ENCODE results near the gene CLOCK.

Gene CLOCK

DNA sequence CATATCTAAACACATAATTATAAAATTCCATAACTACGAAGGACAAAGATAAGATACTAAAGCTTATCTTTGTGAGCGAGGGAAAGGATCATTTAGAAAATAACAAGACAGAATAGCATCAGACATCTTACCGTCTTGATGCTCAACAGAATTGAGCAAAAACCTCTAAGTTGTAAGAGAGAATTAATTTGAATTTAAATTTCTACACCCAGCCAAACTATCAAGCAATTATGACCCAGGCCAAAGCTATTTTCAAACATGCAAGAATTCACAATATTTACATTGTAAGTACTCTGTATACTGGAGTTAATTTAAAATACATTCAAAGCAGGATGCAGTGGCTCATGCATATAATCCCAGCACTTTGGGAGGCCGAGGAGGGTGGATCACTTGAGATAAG lies 16.5 kb downstream of the CLOCK start:
- no peak overlapping the region for H3K27ac ChIP-seq
- no peak for DNase-seq (ENCODE audit: low spot score)
- TF ChIP-seq, protein P1, sequence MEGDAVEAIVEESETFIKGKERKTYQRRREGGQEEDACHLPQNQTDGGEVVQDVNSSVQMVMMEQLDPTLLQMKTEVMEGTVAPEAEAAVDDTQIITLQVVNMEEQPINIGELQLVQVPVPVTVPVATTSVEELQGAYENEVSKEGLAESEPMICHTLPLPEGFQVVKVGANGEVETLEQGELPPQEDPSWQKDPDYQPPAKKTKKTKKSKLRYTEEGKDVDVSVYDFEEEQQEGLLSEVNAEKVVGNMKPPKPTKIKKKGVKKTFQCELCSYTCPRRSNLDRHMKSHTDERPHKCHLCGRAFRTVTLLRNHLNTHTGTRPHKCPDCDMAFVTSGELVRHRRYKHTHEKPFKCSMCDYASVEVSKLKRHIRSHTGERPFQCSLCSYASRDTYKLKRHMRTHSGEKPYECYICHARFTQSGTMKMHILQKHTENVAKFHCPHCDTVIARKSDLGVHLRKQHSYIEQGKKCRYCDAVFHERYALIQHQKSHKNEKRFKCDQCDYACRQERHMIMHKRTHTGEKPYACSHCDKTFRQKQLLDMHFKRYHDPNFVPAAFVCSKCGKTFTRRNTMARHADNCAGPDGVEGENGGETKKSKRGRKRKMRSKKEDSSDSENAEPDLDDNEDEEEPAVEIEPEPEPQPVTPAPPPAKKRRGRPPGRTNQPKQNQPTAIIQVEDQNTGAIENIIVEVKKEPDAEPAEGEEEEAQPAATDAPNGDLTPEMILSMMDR (IDR thresholded peaks at IDR 0.05): no peak
- no peak overlapping the region for H3K4me3 ChIP-seq

DNA sequence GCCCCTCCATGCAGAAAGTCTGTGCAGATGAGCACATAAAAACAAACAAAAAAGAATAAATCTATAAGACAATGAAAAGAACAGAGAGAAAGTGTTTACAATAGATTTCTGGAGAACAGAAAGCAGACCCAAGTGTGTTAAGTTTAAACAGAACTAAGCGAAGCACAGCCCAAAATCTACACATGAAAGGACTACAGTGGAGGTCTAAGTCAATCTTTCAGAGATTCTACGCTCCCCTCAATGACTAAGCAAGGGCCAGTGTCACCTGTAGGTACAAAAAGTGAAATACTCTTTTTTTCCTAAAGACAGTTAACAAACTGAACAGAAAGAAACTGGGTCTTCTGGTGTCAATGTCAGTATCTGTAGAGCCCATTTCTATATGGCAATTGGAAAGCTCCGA lies 18.2 kb downstream of the CLOCK start:
- Histone ChIP-seq H3K27ac (no peak overlapping the region), H3K4me3 (no peak overlapping the region)
- DNase-seq (ENCODE audit: low spot score): no peak
- TF ChIP-seq, protein P1 (IDR thresholded peaks at IDR 0.05): no peak

DNA sequence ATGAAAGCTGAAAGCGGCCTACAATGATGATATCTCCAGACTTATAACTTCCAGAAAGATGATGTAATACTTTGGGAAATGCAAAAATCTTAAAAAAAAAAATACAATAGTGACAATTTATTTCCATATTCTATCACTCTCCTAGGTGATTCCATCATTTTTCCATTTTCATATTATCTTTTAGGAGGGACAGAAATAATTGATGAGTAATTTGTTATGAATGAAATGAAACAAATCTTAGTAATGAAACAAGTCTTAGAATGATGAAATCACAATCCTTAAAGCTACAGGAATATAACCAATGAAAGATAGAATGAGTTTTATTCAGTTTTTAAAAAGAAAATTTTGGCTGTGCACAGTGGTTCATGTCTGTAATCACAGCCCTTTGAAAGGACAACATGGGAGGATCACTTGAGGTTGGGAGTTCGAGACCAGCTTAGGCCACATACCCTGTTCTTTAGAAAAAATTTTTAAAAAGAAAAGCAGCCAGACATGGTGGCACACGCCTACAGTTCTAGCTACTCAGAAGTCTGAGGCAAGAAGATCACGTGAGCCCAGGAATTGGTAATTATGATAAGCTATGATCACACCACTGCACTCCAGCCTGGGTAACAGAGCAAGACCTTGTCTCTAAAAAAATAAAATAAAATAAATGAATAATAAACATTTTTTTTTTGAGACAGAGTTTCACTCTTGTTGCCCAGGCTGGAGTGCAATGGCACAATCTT lies 21.7 kb downstream of the CLOCK start:
- no peak for DNase-seq (ENCODE audit: low spot score)
- Histone ChIP-seq H3K4me3 (no peak overlapping the region), H3K27ac (no peak overlapping the region)
- TF ChIP-seq, protein P1 (IDR thresholded peaks at IDR 0.05): no peak

DNA sequence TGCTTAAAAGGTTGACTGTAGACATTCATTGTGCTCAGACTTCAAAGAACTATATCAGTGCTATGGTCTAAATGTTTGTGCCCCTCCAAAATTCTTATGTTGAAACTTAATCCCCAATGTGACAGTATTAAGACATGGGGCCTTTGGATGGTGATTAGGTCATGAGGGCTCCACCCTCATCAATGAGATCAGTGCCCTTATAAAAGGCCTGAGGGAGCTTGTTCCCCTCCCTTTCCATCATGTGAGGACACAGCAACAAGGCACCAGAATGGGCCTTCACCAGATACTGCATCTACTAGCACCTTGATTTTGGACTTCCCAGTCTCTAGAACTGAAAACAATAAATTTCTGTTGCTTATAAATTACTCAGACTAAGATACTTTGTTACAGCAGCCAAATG lies 28.3 kb downstream of the CLOCK start:
- TF ChIP-seq, protein P1 (IDR thresholded peaks at IDR 0.05): no peak
- Histone ChIP-seq H3K27ac (no peak overlapping the region), H3K4me3 (no peak overlapping the region)
- DNase-seq (ENCODE audit: low spot score): no peak

DNA sequence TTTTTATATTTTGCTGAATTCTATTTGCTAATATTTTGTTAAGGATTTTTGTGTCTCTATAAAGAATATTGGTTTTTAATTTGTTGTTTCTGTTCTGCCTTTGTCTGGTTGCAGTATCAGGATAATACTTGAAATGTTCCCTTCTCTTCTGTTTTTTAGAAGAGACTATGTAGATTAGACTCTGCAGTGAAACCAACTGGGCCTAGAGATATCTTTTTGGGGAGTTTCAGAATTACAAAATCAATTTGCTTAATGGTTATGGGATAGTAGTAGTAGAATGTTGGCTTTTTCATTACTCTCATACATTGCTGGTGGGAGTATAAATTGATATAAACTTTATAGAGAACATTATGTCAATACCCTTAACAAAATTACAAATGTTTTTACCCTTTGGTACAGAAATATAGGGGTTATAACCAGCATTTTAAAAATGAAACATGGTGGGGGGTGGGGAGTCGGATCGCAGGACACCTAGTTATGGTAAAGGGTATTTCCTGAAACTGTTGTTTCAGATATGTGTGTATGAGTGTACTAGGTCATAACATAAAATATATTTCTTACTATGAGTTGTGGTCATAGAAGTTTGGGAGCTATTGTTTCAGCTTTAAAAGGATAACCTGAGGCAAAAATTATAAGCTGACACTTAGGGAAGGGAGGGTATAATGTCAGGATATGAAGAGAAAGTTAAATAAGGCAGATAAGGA lies 29.0 kb downstream of the CLOCK start:
- Histone ChIP-seq H3K4me3 (no peak overlapping the region), H3K27ac (no peak overlapping the region)
- TF ChIP-seq, protein P1 (IDR thresholded peaks at IDR 0.05): no peak
- no peak for DNase-seq (ENCODE audit: low spot score)

GRCh38 chr4:55512922-55513571 lies 33.7 kb downstream of the CLOCK start:
- TF ChIP-seq, protein P1 (IDR thresholded peaks at IDR 0.05): no peak
- DNase-seq (ENCODE audit: low spot score): no peak
- Histone ChIP-seq H3K27ac (no peak overlapping the region), H3K4me3 (no peak overlapping the region)
